Stimulated activated CD8-positive, alpha-beta memory T cell treated with anti-CD3 and anti-CD28 coated beads, Interleukin-12 subunit alpha, Interleukin-12 subunit beta, amount 100 ng/mL, for 24 hours (primary cell): Measurements from ENCODE around the gene AKT1S1.
"Not testable (repeated sequence)": the region's sequence is repeated elsewhere in the genome, so short reads cannot be mapped to it uniquely, and the experiment has no call there.

Experiments used
- DNase-seq: peaks from one replicate; pipeline ENCODE4 v3.0.0-alpha.2; 2020; ENCODE audit errors: extremely low read depth

The AKT1S1 gene

DNA sequence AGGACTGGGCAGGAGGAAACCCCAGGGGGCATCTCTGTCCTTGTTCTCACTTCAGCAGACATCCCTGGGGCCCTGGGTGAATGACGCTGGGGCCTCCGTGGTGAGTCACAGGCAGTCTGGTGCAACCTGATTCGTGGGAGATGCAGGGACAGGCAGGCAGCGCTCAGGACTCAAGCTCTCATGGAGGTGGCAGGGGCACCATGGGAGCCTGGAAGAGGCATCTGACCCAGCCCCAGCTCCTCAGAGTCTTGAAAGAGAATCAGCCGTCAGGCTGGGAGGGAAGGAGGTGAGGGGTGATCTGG lies 40.2 kb downstream of the AKT1S1 start:
- DNase-seq = no peak

DNA sequence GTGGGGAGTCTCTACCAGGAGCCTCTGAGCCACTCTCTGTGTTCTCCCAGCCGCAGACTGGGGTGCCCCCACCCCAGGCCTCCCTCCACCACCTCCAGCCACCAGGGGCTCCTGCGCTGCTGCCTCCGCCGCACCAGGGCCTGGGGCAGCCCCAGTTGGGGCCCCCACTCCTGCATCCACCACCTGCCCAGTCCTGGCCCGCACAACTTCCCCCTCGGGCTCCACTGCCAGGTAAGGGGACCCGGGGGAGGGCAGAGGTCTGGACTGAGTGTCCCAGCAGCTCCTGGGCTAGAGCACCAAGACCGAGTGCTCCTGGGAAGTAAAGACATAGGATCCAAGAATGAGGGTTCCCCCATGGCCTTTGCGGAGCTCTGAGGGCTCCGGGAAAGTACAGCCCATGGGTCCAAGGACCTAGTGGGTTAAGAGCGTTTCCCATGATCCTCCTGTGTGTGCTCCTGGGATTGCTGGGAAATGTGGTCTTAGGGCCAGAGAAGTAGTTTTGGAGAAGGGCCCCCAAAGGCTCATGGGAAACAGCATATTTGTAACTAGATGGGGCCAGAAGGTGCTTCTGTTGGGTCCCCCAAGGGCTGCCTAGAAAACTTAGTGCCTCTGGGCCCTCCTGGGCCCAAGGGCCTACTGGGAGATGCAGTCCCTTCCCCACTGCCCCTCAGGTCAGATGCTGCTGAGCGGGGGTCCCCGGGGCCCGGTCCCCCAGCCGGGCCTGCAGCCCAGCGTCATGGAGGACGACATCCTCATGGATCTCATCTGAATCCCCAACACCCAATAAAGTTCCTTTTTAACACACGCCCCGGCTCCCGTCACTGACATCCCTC lies 40.8 kb downstream of the AKT1S1 start:
- DNase-seq = no peak

- no peak for DNase-seq
These were observed 41.6 kb downstream of the AKT1S1 start for GRCh38 chr19:49835562-49835961.

GRCh38 chr19:49833599-49833998 lies 43.6 kb downstream of the AKT1S1 start:
- DNase-seq = no peak

GRCh38 chr19:49832556-49832955 lies 44.6 kb downstream of the AKT1S1 start:
- no peak for DNase-seq

- DNase-seq = no peak
These were observed 45.6 kb downstream of the AKT1S1 start for GRCh38 chr19:49831592-49831991.

DNA sequence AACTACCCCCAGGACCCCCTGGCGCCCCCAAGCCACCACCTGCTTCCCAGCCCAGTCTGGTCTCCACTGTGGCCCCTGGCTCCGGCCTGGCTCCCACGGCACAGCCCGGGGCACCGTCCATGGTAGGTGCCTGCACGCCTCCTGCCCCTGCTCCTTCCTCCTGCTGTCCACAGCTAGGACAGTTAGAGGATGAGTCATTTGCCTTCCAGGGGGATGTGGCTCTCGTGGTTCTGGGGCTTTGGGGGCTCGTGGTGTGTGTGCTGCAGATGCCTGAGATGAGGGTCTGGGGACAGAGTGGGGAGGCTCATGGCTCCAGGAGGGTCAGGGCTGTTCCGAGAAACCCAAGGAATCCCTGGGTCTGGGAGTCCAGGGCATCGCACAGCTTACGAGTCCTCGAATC lies 46.4 kb downstream of the AKT1S1 start:
- DNase-seq = no peak

DNA sequence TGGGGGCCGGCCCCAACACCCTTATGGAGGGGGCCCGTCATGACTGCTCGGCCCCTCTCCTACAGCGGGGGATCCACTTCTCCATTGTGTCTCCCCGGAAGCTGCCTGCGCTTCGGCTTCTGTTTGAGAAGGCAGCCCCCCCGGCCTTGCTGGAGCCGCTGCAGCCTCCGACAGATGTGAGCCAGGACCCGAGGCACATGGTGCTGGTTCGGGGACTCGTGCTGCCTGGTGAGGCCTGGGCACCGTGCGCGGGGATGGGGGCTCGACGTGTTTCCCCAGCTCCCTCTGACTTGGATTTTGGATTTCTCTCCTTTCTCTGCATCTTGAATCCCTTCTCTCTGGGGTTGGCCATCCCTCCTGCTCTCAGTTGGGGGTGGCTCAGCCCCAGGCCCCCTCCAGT lies 47.4 kb downstream of the AKT1S1 start:
- no peak for DNase-seq

- DNase-seq = no peak
These were observed 48.0 kb downstream of the AKT1S1 start for GRCh38 chr19:49829200-49829599.

DNA sequence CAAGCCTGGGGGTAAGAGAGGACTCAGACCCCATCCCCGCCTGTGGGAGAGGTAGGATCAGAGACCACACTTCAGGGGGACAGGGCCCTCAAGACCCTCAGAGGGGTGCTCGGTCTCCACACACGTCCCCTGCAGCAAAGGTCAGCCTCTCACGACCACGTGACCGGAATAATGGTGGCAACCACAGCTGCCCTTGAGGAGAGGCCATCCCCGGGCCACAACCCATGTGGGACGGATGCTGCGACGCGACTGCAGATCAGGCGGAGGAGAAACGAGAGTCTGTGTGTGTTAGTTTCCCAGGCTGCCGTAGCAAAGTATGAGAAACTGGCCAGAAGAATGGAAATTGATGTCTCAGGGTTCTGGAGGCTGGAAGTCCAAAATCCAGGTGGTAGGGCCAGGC lies 50.1 kb downstream of the AKT1S1 start:
- DNase-seq = no peak

GRCh38 chr19:49824662-49825061 lies 52.5 kb downstream of the AKT1S1 start:
- no peak for DNase-seq

- DNase-seq = no peak
These were observed 53.7 kb downstream of the AKT1S1 start for GRCh38 chr19:49823472-49823871.

DNA sequence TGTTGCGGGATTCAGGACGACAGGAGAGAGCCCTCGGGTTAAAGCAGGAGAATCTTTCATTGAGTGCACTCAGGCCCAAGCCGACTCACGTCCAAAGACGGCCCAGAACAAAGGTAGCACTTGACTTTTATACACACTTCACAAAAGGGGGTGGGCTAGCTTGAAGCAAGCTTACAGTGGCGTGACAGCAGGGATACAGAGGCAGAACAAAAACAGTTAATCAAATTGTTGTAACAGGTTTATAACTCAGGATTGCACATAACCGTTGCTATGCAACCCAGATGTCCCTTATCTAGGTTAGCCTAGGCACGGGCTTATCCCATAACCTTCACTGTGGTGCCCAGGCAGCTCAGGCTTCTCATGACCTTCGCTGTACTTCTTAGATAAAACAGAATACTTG lies 57.0 kb downstream of the AKT1S1 start:
- no peak for DNase-seq

- DNase-seq = not testable (repeated sequence)
These were observed 57.6 kb downstream of the AKT1S1 start for GRCh38 chr19:49819452-49820115.
